ENCODE data around the gene SPATA7.
"Not testable (repeated sequence)": the region's sequence is repeated elsewhere in the genome, so short reads cannot be mapped to it uniquely, and the experiment has no call there.

Gene SPATA7, protein sequence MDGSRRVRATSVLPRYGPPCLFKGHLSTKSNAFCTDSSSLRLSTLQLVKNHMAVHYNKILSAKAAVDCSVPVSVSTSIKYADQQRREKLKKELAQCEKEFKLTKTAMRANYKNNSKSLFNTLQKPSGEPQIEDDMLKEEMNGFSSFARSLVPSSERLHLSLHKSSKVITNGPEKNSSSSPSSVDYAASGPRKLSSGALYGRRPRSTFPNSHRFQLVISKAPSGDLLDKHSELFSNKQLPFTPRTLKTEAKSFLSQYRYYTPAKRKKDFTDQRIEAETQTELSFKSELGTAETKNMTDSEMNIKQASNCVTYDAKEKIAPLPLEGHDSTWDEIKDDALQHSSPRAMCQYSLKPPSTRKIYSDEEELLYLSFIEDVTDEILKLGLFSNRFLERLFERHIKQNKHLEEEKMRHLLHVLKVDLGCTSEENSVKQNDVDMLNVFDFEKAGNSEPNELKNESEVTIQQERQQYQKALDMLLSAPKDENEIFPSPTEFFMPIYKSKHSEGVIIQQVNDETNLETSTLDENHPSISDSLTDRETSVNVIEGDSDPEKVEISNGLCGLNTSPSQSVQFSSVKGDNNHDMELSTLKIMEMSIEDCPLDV
- long read RNA-seq, donor 1, partial matches to known transcripts = 0 of 7 reads
- long read RNA-seq, donor 1, other reads (novel, unspliced or antisense) = 0 of 7 reads
- long read RNA-seq, donor 2, partial matches to known transcripts = 0 of 2 reads
- long read RNA-seq, donor 2, other reads (novel, unspliced or antisense) = 0 of 2 reads
- long read RNA-seq, donor 3, partial matches to known transcripts = 0 of 2 reads
- long read RNA-seq, donor 3, other reads (novel, unspliced or antisense) = 0 of 2 reads
- long read RNA-seq, donor 4, partial matches to known transcripts = 0 of 4 reads
- long read RNA-seq, donor 4, other reads (novel, unspliced or antisense) = 0 of 4 reads
- long read RNA-seq, donor 5, partial matches to known transcripts = 0 of 1 reads
- long read RNA-seq, donor 5, other reads (novel, unspliced or antisense) = 0 of 1 reads
- long read RNA-seq, donor 6, partial matches to known transcripts = 0 of 5 reads
- long read RNA-seq, donor 6, other reads (novel, unspliced or antisense) = 0 of 5 reads
- long read RNA-seq, donor 7 = 0 reads
- long read RNA-seq, donor 8, partial matches to known transcripts = 0 of 3 reads
- long read RNA-seq, donor 8, other reads (novel, unspliced or antisense) = 0 of 3 reads

DNA sequence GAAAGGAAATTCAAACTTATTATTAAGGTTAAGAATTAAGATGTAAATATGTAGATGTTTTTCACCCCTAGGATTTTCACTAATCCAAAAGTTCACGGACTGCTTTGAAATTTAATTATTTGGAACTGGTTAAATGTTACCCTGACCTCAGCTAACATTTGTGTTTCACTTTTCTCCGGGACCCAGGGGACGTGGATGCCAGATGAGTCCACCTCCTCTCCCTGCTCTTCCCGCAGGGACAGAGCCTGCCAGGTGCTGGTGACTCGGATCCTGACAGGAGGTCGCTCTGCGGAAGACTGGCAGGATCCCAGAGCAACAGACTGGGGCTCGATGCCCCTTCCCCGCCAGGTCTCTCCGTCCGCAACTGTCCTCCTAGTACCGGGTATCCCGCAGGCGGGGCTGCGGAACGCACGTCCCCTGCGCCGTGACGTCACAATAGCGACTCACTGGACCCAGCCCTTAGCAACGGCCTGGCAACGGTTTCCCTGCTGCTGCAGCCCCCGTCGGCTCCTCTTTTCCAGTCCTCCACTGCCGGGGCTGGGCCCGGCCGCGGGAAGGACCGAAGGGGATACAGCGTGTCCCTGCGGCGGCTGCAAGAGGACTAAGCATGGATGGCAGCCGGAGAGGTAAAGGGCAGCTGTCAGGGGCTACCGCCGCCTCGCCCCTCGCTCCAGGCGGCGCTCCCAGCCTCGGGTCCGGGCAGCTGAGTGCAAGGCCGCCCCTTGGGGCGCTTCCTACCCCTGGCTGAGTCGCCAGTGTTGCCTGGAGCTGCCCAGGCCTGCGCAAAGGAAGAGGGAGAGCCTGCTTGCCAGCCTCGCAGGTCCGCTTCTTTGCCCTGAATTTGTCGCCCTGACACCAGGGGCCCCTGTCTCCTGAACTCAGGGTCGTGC lies at the start of gene SPATA7:
Gene SPATA7 (plus strand): TSS at position 446 of the 890 bp plus-strand sequence. CDS start 162 bp downstream, at position 608.
- peak; percentile 96 for DNase-seq

DNA sequence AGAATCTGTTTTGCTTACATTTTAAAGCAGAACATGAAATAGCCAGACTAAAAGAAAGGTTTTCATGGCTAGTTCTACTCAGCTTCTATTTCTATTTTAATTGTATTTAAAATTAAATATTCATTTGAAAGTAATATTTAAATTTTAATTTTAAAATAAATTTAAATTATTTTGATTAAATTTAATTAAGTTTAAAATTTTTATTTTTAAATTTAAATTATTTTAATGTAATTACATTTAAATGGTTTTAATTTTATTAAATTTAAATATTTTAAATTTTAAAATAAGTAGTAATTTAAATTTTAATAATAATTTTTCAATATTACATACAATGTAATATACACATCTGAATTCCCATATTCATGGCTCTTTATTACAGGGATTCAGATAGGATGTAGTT lies 45.1 kb upstream of the SPATA7 start:
- no peak for DNase-seq

DNA sequence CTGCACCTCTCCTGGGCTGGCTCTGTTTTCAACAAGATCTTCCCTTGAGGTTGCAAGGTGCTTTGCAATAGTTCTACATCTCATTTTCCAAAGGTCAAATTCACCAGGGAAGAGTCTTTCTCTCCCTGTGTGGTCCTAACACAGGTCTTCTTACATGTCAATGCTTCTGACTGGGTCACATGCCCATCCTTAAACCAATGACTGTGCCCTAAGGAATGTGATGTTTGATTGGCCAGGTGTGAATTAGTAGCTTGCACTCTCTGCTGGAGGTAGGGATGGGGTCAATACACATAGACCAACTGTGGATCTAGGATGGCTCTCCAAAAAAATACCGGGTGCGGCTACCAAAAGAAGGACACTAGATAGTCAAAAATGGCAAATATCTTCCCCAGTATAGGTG lies 42.5 kb upstream of the SPATA7 start:
- no peak for DNase-seq

DNA sequence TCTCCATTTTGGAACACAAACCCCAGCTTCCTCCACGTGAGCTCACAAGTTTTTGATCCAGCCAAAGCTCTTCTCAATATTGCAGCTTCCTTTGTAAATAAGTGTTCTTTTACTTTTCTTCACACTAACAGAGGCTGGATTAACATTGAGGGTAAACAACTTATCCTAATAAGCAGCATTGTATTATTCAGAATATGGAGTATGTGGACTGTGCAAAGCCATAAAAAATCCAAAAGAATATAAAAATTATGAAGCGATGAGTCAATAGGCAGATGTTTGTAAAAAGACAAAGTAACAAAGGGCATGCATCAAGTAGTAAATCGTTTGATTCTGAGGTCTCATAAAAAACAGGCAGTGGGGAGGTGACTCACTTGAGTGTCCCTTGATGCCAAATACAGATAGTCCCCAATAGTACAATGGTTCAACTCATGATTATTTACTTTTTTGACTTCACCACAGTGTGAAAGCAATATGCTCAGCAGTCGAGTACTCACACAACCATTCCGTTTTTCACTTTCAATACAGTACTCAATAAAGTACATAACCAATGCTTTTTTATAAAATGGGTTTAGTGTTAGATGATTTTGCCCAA lies 39.3 kb upstream of the SPATA7 start:
- DNase-seq = no peak

DNA sequence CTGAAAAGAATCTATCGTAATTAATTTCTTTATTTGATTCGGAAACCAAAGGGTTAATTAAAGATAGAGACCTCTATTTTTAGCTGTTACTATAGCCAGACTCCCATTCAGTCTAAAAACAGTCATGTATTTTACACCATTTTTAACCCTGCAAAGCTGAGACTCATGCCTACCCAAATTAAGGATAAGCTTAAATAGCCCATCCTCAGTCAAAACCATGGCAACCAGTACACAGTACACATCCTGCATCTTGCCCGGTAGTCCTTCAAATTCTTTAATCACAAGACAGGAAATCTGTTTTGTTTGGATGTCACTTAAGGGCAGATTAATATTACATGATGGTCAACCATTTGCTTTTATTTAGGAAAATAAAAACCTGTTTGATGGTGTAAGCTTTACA lies 36.9 kb upstream of the SPATA7 start:
- DNase-seq = no peak

DNA sequence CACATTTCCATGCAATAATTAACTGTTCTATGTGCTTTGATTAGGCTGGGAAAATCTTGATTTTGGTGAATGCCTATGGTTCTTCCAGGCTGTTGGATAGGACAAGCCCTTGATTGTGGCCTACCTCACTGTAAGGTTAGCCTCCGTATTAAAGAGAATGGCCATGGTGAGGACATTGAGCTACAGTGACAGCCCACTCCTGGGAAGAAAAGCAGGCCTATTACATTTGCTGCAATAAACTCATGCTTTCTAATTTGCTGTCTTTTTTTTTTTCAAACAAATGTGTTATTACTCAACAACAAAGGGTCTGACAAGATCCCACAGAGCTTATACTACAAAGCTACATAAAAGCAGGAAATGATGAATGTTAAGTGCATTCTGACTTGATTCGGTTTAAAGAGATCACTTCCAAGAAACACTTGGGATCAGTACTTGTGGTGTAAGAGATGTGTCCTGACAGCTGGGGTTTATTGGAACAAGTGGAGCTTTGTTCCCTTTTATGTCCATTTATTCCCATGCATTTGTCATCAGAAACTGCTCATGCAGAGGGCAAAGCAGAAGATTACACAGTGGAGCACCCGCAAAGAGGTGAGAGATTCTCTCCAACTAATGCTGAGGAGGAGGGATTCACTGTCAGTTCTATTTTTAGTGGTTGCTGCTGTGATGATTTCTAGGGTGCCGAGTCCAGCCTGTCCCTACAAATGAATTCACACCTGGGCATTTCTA lies 33.3 kb upstream of the SPATA7 start:
- no peak for DNase-seq

DNA sequence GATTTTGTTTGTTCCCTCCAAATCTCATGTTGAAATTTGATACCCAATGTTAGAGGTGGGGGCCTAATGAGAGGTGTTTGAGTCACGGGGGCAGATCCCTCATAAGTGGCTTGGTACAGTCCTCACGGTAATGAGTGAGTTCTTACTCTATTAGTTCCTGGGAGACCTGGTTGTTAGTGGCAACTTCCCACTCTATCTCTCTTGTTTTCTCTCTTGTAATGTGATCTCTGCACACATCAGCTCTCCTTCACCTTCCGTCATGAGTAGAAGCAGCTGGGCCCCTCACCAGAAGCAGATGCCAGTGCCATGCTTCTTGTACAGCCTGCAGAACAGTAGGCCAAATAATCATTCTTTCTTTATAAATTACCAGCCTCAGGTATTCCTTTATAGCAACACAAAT lies 32.8 kb upstream of the SPATA7 start:
- DNase-seq = no peak

DNA sequence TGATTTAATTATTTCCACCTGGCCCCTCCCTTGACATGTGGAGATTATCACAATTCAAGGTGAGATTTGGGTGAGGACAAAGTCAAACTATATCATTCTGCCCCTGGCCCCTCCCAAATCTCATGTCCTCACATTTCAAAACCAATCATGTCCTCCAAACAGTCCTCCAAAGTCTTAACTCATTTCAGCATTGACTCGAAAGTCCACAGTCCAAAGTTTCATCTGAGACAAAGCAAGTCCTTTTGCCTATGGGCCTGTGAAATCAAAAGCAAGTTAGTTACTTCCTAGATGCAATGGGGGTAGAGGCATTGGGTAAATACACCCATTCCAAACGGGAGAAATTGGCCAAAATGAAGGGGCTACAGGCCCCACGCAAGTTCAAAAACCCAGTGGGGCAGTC lies 31.1 kb upstream of the SPATA7 start:
- no peak for DNase-seq

DNA sequence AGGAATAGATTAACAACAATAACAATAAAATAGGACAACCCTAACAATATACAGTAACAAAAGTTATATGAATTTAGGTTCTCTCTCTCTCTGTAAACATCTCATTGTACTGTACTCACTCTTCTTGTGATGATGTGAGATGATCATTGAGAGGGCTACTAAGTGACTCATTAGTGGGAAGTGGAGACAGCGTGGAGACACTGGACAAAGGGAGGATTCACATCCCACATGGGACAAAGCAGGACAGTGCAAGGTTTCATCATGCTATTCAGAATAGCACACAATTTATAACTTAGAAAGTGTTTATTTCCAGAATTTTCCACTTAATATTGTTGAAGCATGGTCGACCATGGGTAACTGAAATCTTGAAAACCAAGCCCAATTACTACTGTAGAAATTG lies 26.0 kb upstream of the SPATA7 start:
- no peak for DNase-seq

DNA sequence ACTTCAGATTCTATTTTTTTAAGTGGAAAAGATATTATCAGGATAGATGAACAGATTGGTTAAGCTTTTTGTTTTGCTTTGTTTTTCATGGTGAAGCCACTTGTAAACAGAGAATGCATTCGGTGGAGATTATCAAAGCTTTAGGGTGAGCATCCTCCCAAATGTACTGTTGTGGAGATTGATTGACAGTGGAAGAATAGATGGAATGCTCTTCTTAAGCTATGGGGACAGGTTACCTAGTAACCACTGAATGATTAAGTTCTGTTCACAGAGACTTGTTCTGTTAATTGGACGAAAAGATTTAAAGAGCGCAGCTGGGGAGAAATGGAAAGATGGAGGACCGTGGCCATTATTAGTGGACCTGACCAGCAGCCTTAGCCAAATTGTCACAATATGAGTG lies 21.8 kb upstream of the SPATA7 start:
- DNase-seq = no peak

DNA sequence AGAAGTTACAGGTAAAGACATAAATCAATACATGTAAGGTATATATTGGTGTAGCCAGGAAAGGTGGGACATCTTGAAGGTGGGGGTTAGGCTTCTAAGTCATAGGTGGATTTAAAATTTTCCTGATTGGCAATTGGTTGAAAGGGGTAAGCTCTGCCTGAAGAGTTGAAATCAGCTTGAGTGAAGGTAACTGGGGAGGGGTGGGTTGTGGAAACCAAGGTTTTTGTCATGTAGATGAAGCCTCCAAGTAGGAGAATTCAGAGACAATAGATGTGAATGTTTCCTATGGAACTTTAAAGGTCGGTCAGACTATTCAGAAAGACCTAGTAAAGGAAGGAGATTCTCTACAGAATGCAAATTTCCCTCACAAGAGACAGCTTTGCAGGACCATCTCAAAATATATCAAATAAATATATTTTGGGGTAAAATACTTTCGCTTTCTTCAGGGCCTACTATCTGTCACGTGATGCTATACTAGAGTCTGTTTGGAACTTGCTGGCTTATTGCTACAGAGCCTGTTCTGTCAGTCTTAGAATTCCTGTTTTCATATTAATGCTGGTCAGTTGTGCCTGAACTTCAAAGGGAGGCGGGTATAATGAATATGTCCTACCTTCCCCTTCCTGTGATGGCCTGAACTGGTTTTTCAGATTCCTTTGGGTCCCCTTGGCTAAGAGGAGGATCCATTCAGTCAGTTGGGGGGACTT lies 20.6 kb upstream of the SPATA7 start:
- no peak for DNase-seq

DNA sequence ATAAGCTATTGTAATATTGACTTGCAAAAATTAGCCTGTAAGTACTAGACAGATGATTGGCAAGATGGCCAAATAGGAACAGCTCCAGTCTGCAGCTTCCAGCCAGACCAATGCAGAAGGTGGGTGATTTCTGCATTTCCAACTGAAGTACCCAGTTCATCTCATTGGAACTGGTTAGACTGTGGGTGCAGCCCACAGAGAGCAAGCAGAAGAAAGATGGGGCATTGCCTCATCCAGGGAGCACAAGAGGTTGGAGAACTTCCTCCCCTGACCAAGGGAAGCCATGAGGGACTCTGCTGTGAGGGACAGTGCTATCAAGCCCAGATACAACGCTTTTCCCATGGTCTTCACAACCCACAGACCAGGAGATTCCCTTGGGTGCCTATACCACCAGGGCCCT lies 16.0 kb upstream of the SPATA7 start:
- DNase-seq = no peak

DNA sequence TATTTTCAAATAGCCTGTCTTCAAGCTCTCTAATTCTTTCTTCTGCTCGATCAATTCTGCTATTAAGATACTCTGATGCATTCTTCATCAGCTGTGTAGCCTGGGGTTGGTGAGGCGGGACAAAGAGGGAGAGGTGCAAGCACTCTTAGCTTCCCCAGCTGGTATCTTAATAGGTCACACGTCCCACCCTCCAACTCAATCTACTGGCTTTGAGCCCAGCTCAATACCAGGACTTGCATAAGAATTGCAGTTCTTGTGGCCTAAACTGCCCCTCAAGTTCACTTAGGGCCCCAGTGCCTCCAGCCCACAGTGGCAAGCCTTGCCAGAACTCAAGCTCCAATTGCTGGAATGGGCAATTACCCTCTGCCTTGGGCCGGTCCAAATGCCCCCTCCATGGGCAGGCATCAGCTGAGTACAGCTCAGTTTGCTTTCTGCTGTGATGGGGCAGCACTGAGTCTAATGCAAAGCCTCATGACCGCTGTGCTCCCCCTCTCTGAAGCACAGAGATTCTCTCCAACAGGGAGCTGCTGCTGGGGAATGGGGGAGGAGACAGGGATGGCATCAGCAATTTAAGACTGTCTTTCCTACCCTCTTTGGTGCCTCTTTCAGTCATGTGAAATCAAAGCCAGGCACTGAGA lies 5.6 kb upstream of the SPATA7 start:
- DNase-seq = no peak

DNA sequence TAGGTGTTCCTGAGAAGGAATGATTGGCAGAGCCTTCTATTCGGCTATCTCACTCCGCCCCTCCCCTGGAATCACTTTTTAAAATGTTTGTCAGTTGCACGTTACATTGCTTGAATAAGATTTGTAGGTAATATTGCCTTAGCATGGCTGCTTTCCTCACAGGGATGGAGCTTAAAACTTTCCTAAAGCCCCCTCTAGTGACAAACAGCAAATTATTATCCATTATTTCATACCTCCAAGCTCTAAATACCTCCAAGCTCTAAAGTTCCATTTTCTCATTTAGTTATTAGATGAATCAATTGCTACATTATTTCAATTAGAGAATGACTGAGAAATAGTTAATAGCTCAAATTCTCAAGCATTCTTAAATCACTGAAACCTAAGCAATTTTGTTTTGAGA lies 5.1 kb upstream of the SPATA7 start:
- no peak for DNase-seq

DNA sequence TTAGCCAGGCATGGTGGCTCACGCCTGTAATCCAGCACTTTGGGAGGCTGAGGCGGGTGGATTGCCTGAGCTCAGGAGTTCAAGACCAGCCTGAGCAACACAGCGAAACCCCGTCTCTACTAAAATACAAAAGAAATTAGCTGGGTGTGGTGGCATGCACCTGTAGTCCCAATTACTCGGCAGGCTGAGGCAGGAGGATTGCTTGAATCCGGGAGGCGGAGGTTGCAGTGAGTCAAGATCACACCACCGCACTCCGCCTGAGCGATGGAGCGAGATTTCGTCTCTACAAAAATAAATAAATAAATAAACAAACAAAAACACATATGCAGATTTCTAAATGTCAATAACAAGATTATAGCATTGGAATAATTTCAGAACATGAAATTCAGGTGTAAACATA lies 3.8 kb upstream of the SPATA7 start:
- not testable (repeated sequence) for DNase-seq

DNA sequence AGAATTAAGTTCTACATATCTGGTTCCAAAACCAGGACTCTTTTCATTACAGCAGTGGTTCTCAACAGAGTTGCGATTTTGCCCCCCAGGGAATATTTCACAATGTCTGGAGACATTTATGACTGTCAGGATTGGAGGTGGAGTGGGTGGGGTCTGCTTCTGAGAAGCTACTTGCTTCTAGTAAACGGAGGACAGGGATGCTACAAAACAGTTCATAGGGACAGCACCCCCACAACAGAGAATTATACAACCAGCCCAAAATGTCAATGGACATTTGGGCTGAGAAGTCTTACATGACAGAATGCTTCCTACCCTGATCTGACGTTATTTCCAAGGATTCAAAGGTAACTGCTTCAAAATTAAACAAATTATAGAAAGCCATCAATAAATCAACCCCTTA lies 739 bp upstream of the SPATA7 start:
- DNase-seq = peak; percentile 0

DNA sequence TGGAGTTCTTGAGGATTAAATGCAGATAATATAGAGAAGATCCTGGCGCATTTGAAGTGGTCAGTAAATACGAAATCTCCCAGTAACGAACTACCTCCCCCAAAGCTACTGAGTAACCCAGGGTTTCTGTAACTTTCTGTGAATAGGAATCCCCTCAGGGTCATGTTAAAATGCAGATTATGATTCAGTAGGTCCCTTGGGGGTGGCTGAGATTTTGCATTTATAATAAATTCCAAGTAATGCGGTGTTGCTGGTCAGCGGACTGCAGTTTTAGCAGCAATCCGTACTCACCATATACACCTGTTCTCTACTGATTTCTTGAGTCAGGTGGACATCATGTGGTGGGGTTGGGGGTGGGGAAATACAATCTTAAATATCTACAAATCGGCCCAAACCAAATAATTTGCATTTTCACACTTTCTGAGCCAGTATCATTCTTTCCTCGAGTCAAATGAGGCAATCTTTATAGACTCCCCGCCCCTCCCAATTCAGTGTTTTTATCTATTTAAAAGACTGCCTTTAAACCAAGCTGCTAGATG lies 868 bp downstream of the SPATA7 start:
- no peak for DNase-seq

DNA sequence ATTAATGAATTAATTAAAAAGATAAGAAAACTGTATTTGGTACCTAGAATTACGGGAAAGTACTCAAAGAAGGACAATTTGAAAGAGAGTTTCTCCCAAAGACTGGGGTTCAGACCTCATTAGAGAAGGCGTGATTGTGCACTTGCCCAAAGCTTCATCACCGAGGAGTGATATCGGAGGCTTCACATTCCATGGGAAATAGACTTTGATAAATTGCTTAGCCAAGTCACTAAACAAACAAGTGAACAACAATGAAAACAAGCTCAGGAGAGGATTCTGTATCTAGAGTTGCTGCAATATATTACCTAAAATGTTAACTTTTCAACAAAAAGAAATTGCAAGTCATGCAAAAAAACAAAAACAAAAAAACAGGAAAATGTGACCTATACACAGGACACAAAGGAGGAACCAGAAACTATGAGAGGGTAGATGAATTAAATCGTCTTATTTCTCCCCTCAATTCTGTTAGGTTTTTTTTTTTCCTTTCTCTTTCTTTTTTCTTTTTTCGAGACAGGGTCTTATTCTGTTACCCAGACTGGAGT lies 3.4 kb downstream of the SPATA7 start:
- no peak for DNase-seq

DNA sequence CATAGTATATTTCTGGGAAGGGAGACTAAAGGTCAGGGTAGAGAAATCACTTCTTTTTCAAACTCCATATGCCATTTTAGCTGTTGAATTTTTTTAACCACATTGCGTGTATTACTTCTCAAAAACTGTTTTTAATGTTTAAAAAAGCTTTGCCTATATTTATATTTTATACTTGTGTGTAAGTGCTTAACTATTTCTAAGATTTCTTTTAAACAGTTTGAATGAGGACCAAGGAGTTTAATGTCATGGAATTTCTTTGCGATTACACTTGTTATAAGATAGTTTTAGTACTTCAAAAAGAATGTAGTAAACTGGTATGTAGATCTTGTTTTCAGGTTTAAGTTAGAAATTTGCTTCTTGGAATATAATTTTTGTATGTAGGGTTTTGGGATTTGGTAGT lies 7.2 kb downstream of the SPATA7 start:
- no peak for DNase-seq
